Stimulated activated naive CD4-positive, alpha-beta T cell treated with Interleukin-2 at 50 U/mL for 16 hours (primary cell): ENCODE measurements around the gene KIF20B.
"Not testable (repeated sequence)": the region's sequence is repeated elsewhere in the genome, so short reads cannot be mapped to it uniquely, and the experiment has no call there.

Experiments used
- DNase-seq: peaks from one replicate; lab custom pipeline; 2025; lab: John Stamatoyannopoulos, UW

Gene KIF20B

DNA sequence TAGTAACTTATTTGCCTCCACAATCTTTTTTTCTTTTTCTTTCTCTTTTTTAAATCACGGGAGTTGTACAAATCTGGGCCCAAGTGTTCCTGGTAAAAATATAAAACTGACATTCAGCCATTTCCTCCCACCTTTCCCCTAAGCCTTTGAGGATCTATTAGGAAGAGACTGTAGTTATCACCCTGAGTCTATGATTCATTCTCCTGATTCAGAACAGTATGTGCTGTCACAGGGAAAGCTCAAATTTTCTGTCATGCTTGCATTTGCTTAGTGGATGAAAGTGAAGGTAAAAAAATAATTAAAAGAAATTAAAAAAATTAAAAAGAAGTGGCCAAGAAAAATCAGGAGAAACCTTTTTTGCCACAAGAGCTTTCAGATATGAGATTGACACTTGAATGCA lies 71.7 kb downstream of the KIF20B start:
- no peak for DNase-seq

- no peak for DNase-seq
Observed at GRCh38 chr10:89776665-89777064, 75.3 kb downstream of the KIF20B start.

- no peak for DNase-seq
Observed at GRCh38 chr10:89782470-89782869, 81.1 kb downstream of the KIF20B start.

DNA sequence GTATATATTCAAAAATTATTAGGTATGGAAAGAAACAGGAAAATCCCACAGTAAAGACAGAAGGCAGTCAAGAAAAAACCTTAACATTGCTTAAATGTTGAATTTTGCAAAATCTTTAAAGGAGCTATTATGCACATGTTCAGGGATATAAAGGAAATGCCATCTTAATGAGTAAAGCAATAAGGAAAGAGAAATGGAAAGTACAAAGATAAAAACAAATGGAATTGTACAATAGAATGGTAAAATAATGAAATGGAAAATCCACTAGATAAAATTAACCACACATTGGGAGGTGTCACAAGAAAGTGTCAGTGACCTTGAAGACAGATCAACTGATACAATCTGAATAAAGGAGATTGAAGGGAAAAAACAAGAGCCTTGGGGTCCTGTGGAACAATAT lies 82.0 kb downstream of the KIF20B start:
- no peak for DNase-seq

DNA sequence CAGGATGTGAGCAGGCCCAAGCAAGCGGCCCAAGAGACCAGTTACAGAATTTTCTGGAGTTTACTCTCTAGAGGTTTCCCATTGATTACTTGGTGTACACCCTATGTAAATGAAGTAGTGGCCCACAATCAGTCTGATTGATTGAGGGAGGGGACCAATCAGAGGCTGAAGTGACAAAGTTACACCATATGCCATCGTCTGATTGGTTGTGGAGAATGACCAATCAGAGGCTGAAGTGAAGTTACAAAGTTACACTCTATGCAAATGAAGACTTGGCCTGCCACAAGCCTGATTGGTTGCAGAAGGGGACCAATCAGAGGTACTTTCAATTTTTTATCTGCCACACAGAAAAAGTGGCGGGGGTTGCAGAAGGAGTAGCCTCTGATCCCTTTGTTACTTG lies 83.7 kb downstream of the KIF20B start:
- DNase-seq: no peak

DNA sequence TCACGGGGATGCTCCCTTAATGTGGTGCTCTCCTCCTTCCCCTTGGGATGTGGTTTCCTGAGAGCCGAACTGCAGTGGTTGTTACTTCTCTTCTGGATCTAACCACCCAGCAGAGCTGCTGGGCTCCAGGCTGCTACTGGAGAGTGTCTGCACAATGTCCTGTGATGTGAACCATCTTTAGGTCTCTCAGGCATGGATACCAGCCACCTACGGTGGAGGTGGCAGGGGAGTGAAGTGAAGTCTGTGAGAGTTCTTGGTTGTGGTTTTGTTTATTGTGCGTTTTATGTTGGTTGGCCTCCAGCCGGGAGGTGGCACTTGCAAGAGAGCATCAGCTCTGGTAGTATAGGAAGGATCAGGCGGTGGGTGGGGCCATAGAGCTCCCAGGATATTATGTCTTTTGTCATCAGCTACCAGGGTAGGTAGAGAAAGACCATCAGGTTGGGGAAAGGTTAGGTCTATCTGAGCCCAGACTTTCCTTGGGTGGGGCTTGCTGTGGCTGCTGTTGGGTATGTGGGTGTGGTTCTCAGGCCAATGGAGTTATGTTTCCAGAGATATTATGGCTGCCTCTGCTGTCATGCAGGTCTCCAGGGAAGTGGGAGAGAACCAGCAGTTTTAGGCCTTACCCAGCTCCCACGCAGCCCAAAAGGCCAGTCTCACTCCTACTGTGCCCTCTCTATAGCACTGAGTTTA lies 87.9 kb downstream of the KIF20B start:
- no peak for DNase-seq

GRCh38 chr10:89792187-89792586 lies 90.8 kb downstream of the KIF20B start:
- no peak for DNase-seq

DNA sequence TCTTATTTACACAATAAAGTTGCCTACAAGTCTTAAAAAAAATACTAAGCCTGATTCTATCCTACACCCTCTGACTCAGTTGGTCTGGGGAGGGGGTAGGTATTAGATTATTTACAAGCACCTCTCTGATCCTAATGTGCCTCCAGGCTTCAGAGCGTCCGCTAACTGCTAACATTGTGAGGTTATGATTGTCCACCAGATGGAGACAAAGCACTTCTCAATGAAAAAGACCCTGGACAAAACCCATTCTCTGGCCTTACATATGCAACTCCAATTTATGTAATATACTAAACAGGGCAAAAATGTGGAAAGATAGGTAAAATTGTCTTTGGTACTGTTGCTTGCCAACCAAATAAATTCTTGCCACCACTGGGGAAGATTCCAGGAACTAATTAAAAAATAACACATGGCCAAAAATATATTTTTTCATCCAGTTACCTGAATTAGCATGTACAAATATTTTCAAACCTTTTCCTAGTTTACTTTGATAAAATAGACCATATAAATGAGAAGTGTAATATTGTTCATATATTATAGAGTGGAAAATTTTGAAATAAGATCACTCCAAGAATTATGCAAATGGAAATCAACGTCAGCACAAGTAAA lies 92.4 kb downstream of the KIF20B start:
- no peak for DNase-seq

DNA sequence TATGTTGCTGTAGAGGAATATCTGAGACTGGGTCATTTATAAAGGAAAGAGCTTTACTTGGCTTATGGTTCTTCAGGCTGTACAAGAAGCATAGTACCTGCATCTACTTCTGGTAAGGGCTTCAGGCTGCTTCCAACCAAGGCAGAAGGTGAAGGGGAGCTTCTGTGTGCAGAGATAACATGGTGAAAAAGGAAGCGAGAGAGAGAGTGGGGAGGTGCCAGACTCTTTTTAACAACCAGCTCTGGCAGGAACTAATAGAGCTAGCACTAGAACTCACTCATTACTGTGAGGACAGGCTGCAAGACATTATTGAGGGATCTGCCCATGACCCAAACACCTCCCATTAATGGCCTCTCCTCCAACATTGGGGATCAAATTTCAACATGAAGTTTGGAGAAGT lies 94.5 kb downstream of the KIF20B start:
- DNase-seq: no peak

- no peak for DNase-seq
Observed at GRCh38 chr10:89798092-89798491, 96.7 kb downstream of the KIF20B start.

DNA sequence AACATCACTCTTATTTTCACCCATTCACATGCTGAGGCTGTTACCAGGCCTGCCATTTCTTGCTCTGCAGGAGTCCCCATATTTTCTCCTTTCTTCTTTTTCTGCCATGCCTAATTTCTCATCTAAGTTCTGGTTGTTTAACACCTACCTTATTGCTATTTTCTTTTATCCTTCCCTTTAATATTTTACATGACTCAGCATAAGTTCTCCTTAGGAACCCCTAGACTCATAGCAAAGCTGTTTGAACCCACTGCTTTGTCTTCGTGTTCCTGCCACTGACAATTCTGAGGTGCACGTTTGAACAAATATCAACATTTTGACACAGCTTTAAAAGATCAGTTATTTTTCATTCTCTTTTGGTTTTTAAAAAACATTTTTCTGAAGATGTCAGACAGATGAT lies 98.2 kb downstream of the KIF20B start:
- no peak for DNase-seq

DNA sequence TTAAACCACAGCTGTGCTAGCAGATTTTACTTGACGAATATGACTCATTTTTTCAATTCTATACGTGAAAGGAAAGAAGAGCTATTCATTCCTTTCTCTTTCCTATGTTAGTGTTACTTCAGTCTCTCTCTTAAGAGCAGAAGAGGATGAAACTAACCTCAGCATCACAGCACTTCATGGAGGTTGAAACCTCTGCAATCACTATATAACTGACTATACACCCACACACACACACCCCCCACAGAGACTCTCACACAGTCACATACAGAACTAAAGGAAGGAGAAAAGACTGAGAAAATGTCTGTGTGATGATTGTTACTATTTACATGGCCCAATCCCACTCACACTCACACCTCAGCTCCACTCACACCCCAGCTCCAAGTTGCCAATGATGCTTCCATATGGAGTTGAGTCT lies 104.2 kb downstream of the KIF20B start:
- DNase-seq: peak; percentile 48

DNA sequence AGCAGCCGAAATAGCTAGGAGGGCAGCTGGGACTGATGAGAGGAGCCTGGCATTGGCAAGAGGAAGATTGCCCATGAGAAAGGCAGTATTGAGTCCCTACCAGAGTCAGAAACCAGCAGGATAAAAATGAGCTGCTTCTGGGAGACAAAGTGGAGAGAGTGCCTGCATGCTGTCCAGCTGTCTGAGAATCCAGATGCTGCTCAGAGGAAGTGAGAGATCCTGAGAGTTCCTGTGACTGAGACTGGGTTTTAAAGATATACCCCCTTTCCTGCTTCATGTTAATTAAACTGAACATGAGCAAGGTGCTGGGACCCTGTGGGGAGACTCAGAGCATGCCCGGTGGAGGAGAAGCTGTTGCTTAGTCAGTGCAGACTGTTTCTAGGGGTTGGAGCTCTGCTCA lies 107.5 kb downstream of the KIF20B start:
- DNase-seq: no peak

- no peak for DNase-seq
Observed at GRCh38 chr10:89809766-89810165, 108.4 kb downstream of the KIF20B start.

DNA sequence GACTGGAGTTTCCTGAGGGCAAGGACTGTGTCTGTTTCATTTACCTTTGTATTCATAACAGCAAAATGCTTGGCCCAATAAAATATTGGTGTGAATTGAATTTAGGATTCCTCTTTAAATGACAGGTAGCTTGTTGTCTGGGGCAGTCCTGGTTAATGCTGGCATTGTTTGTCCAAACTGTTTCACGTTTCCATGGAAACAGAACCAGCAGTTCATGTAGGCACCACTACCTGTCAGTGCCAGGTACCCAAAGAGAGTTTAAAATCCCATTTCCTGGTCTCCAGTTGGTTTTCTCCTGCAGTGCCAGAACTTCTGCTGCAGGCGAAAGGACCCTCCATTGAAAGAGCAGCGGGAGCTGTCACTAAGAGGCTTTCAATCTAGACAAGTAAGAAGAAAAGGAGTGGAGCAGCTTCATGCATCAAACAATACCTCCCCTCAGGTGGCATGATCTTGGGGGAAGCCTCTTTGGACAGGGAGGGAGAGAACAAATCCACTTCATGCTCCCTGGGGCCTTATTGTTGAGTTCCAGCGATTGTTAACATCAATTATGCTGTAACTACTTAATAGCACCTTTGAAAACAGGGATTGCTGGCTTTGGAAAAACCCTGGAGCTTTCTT lies 109.6 kb downstream of the KIF20B start:
- no peak for DNase-seq

- no peak for DNase-seq
Observed at GRCh38 chr10:89813546-89813945, 112.2 kb downstream of the KIF20B start.

- no peak for DNase-seq
Observed at GRCh38 chr10:89814278-89814677, 112.9 kb downstream of the KIF20B start.

DNA sequence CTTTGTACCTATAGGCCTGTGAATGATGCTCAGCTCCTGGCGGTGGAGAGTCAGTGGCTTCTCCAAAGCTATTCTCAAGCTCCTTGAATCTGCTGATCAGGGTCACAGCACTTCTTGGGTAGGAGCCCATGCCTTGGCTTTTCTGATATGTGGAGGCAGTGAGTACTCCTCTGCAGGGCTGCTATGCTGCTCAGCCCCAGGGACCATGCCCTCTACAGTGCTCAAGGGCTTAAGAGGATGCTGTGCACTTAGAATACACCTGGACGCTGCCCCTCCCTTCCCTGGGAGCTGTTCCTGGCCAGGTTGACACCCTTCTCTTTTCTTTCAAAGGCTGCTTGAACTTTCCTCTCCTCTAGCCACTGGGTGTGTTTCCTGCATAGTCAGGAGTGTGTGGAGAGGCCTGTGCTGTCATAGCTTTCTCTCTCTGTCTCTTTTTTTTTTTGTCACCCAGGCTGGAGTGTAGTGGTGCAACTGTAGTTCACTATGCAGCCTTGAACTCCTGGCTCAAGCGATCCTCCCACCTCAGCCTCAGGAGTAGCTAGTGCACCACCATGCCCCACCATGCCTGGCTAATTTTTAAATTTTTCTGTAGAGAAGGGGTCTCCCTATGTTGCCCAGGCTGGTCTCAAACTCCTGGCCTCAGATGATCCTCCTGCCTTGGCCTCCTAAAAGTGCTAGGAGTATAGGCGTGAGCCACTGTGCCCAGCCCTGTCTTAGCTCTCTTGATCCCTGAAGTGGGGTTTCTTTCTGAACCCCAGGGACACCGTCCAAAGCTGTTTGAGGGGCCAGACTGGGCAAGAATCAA lies 113.9 kb downstream of the KIF20B start:
- DNase-seq: no peak

- DNase-seq: not testable (repeated sequence)
Observed at GRCh38 chr10:89819008-89819407, 117.6 kb downstream of the KIF20B start.
